Adrenal gland (tissue), 12 donors: ENCODE results near the gene PACS1. TPM values are rescaled to one million over a fixed set of nuclear protein-coding genes. Genes with fewer than 3 reads are reported as not detected.

Source experiments
- DNase-seq, 7 donors: peaks; one replicate each; pipeline ENCODE4 v3.0.0-alpha.2; 2019 to 2020
- H3K27ac ChIP-seq, 5 donors: fragments of 200-600 bp; sonication (generic) in 4 of 5; 1 replicate in 3 of 5; 2 replicates in 2 of 5; pipeline versions ENCODE4 v1.5.1 to v1.8.0; 2016 to 2020; ENCODE audit warnings: mild to moderate bottlenecking in 1 of 5
- H3K27me3 ChIP-seq: fragments of 200-600 bp; 2 replicates; pipeline ENCODE4 v1.8.0; 2021
- H3K36me3 ChIP-seq, 2 donors: fragments of 200-600 bp; replicated peaks in 1 of 2; 1 replicate in 1 of 2; 2 replicates in 1 of 2; pipeline versions ENCODE4 v1.5.1 to v1.8.0; 2018 to 2022
- H3K4me1 ChIP-seq, 2 donors: fragments of 200-600 bp; replicated peaks in 1 of 2; 1 replicate in 1 of 2; 2 replicates in 1 of 2; pipeline versions ENCODE4 v1.5.1 to v1.8.0; 2018 to 2021
- H3K4me3 ChIP-seq, 4 donors: fragments of 200-600 bp; sonication (generic) in 3 of 4; one replicate each; pipeline ENCODE4 v1.5.1; 2016 to 2018
- H3K9me3 ChIP-seq, 3 donors: fragments of 200-600 bp; sonication (generic) in 1 of 3; replicated peaks in 1 of 3; 1 replicate in 2 of 3; 2 replicates in 1 of 3; pipeline versions ENCODE4 v1.5.1 to v1.8.0; 2016 to 2021
- CTCF ChIP-seq, 6 experiments: fragments of 450-650 bp in 4 of 6; fragments of 200-600 bp in 2 of 6; sonication (generic) in 1 of 6; IDR thresholded peaks; 1 replicate in 5 of 6; 2 replicates in 1 of 6; pipeline versions ENCODE4 v1.5.1 to v1.8.0; 2016 to 2021; ENCODE audit warnings: antibody characterized with exemption in 6 of 6, mild to moderate bottlenecking in 2 of 6, moderate library complexity in 1 of 6
- POLR2A ChIP-seq, 2 donors: fragments of 450-650 bp; IDR thresholded peaks; one replicate each; pipeline ENCODE4 v1.6.1; 2017; ENCODE audit warnings: antibody characterized with exemption in 2 of 2, mild to moderate bottlenecking in 2 of 2, moderate library complexity in 1 of 2
- WGBS, 4 donors: extraction: QIAGEN DNeasy Blood & Tissue Kit in 2 of 4; methylation state at CpG; one replicate each; pipeline versions ENCODE4 v1.1.5 to v1.1.7; 2013 to 2017; 5-methylcytosine and 5-hydroxymethylcytosine counted together
- intact Hi-C, 2 donors: fragments of 100-400 bp; cut with DNase I; formaldehyde crosslinking; loops; one replicate each; pipeline versions ENCODE4 v1.14.1 to v1.15.0; 2022 to 2023
- polyA plus RNA-seq, 3 donors: library from polyadenylated mRNA; stranded (reverse); fragments of 200-250 nt in 2 of 3; fragments of 350-450 nt in 1 of 3; fragmentation: Illumina TruSeq in 1 of 3; extraction: RNeasy Lipid Tissue Mini Kit (QIAGEN cat#74804) in 1 of 3; gene quantifications; one replicate each; pipeline ENCODE4 v1.2.3, GENCODE V29; 2013 to 2014
- total RNA-seq, 9 donors: library from RNA; depleted of rRNA in 4 of 9; stranded (reverse); fragments of >200 nt in 4 of 9; fragments of 120-200 nt in 1 of 9; fragmentation: NEBNext Ultra II Directional in 1 of 9; extraction: Animal tissue kit (Norgen Biotek cat#: 25700) in 1 of 9; gene quantifications; one replicate each; pipeline versions ENCODE4 v1.1.0 to v1.2.4, GENCODE V29; 2013 to 2023
- donor health status: healthy with polysubstance abuse.
- donor health status: Bipolar disorder and iron deficiency.
- donor health status: DM: yes; HTN: yes; CAD: no.
- donor health status: DM: no; HTN: no; CAD: no.
- donor health status: DM: no; HTN: no; CAD: no.
- donor health status: DM: yes; HTN: yes; CAD: no.

PACS1 gene
- total and polyA plus RNA-seq, 12 donors: 21.1 to 60.5 (median 38.2) TPM

GRCh38 chr11:66233301-66233700, 163.2 kb downstream of the PACS1 start:
- peaks cover 0 to 46% of the 10 kb centered on the region in 2 donors for H3K36me3 ChIP-seq
- WGBS, 4 donors: 89 to 96% (median 94%) methylated on average over 5 of the region's 5 CpGs
- no peaks in the 10 kb centered on the region for H3K27me3 ChIP-seq
- H3K9me3 ChIP-seq: no peaks in the 10 kb centered on the region
- intact Hi-C loops: no loop called here
- H3K4me1 ChIP-seq: no peaks in the 10 kb centered on the region
- no peak overlapping the region for H3K27ac ChIP-seq
- TF ChIP-seq CTCF (IDR thresholded peaks at IDR 0.05): no peak
- TF ChIP-seq POLR2A (IDR thresholded peaks at IDR 0.05): no peak
- no peak for DNase-seq
- no peak overlapping the region for H3K4me3 ChIP-seq

GRCh38 chr11:66235141-66235540, 165.1 kb downstream of the PACS1 start:
- Histone ChIP-seq H3K4me1 (no peaks in the 10 kb centered on the region), H3K4me3 (no peak overlapping the region), H3K36me3 (peaks cover 0 to 62% of the 10 kb centered on the region in 2 donors), H3K9me3 (no peaks in the 10 kb centered on the region), H3K27ac (no peak overlapping the region), H3K27me3 (no peaks in the 10 kb centered on the region)
- 85 to 96% (median 93%) methylated on average over 11 of the region's 11 CpGs for WGBS, 4 donors
- DNase-seq: no peak
- intact Hi-C loops: no loop called here
- no peak for TF ChIP-seq POLR2A (IDR thresholded peaks at IDR 0.05)
- TF ChIP-seq CTCF (IDR thresholded peaks at IDR 0.05): no peak

- WGBS, 4 donors: 93 to 100% (median 96%) methylated on average over 3 to 6 of the region's 6 CpGs
- Histone ChIP-seq H3K4me3 (no peak overlapping the region), H3K9me3 (no peaks in the 10 kb centered on the region), H3K27me3 (no peaks in the 10 kb centered on the region), H3K36me3 (peaks cover 0 to 65% of the 10 kb centered on the region in 2 donors), H3K27ac (no peak overlapping the region), H3K4me1 (no peaks in the 10 kb centered on the region)
- intact Hi-C loops: no loop called here
- no peak for DNase-seq
- no peak for TF ChIP-seq CTCF (IDR thresholded peaks at IDR 0.05)
- TF ChIP-seq POLR2A (IDR thresholded peaks at IDR 0.05): no peak
Observed at GRCh38 chr11:66237867-66238266, 167.8 kb downstream of the PACS1 start.

GRCh38 chr11:66238786-66239413, 168.8 kb downstream of the PACS1 start:
- TF ChIP-seq CTCF (IDR thresholded peaks at IDR 0.05) (no peak), POLR2A (IDR thresholded peaks at IDR 0.05) (no peak)
- Histone ChIP-seq H3K4me3 (no peak overlapping the region), H3K27ac (no peak overlapping the region), H3K9me3 (no peaks in the 10 kb centered on the region), H3K36me3 (peaks cover 0 to 56% of the 10 kb centered on the region in 2 donors), H3K27me3 (no peaks in the 10 kb centered on the region), H3K4me1 (no peaks in the 10 kb centered on the region)
- intact Hi-C loops: no loop called here
- WGBS, 4 donors: 94 to 95% (median 95%) methylated on average over 14 to 17 of the region's 17 CpGs
- no peak for DNase-seq
